K562 (cell line): ENCODE measurements around the gene C6orf47. TPM values are rescaled to one million over a fixed set of nuclear protein-coding genes. Genes with fewer than 3 reads are reported as not detected.

Experiments
- ATAC-seq: fragments of 200-7000 bp; cut with Tn5 transposase; 3 replicates; pipeline ENCODE4 v1.9.1; 2020; ENCODE audit warnings: moderate library complexity
- BruUV-seq: library from RNA; stranded (reverse); fragments of 400-500 nt; replicated peaks from 2 replicates; lab custom pipeline; 2021; lab: Mats Ljungman, UMichigan
- CTCF ChIA-PET: fragments of 300-600 bp; formaldehyde crosslinking; extraction: SDS; loops from one replicate; lab custom pipeline; 2021; ENCODE audit warnings: low intra/inter-chr PET ratio; lab: Yijun Ruan, JAX
- POLR2A ChIA-PET: fragments of 300-600, 350-650 bp; sonication (Branson Sonifier 250); formaldehyde crosslinking; extraction: SDS; loops from one replicate; lab custom pipeline; 2021; ENCODE audit warnings: antibody characterized with exemption, inconsistent platforms; lab: Yijun Ruan, JAX
- DNase-seq, 4 experiments: peaks; one replicate each; pipeline versions ENCODE4 v3.0.0 to v3.0.0-alpha.2; 2011 to 2018; ENCODE audit warnings: low spot score in 3 of 4, mixed read lengths in 3 of 4; ENCODE audit errors: extremely low read depth in 1 of 4
- FAIRE-seq: peaks from 2 replicates; lab custom pipeline; 2011; peaks lifted over from hg19 to GRCh38; lab: Jason Lieb, UNC
- H2AFZ ChIP-seq: 2 replicates; pipeline ENCODE4 v1.6.0; 2011; ENCODE audit warnings: low read depth, low read length, control low read depth, inconsistent platforms
- H3K27ac ChIP-seq: fragments of 200-600 bp; 3 replicates; pipeline ENCODE4 v1.8.0; 2011; ENCODE audit warnings: low read depth, mild to moderate bottlenecking, control low read depth, inconsistent platforms, low read length, moderate library complexity, mixed read lengths; ENCODE audit errors: extremely low read depth
- H3K27me3 ChIP-seq, 2 experiments: fragments of 300-600 bp in 1 of 2; 2 replicates in 1 of 2; 3 replicates in 1 of 2; pipeline versions ENCODE4 v1.6.0 to v1.8.0; 2011; ENCODE audit warnings: inconsistent platforms in 2 of 2, low read length in 2 of 2, mild to moderate bottlenecking in 1 of 2, mixed read lengths in 1 of 2, moderate library complexity in 1 of 2; ENCODE audit not compliant: control insufficient read depth in 2 of 2, insufficient read depth in 2 of 2
- H3K36me3 ChIP-seq: fragments of 300-600 bp; 3 replicates; pipeline ENCODE4 v1.8.0; 2011; ENCODE audit warnings: mild to moderate bottlenecking, low read length, inconsistent platforms; ENCODE audit not compliant: control insufficient read depth, insufficient read depth
- H3K4me1 ChIP-seq, 2 experiments: fragments of 200-600 bp in 1 of 2; replicated peaks in 1 of 2; 2 replicates in 1 of 2; 3 replicates in 1 of 2; pipeline versions ENCODE4 v1.5.1 to v1.8.0; 2011; ENCODE audit warnings: inconsistent platforms in 2 of 2, low read length in 2 of 2, mild to moderate bottlenecking in 1 of 2, mixed read lengths in 1 of 2, moderate library complexity in 1 of 2; ENCODE audit not compliant: control insufficient read depth in 2 of 2, insufficient read depth in 2 of 2
- H3K4me2 ChIP-seq: 2 replicates; pipeline ENCODE4 v1.6.1; 2011; ENCODE audit warnings: low read length, control low read depth, inconsistent platforms, mixed read lengths; ENCODE audit not compliant: insufficient read depth
- H3K4me3 ChIP-seq: fragments of 200-600 bp; sonication (generic), shearing (Covaris generic); 2 replicates; pipeline ENCODE4 v1.5.1; 2016; ENCODE audit warnings: control low read depth, inconsistent platforms
- H3K79me2 ChIP-seq: fragments of 200-600 bp; 3 replicates; pipeline ENCODE4 v1.8.0; 2011; ENCODE audit warnings: low read length, inconsistent platforms; ENCODE audit not compliant: control insufficient read depth, insufficient read depth
- H3K9ac ChIP-seq, 2 experiments: 2 replicates each; pipeline versions ENCODE4 v1.6.0 to v1.6.1; 2011; ENCODE audit warnings: low read depth in 2 of 2, low read length in 2 of 2, control low read depth in 1 of 2, inconsistent platforms in 1 of 2, mild to moderate bottlenecking in 1 of 2, mixed read lengths in 1 of 2; ENCODE audit not compliant: insufficient read depth in 1 of 2
- H3K9me1 ChIP-seq: one replicate; pipeline ENCODE4 v1.6.0; 2011; ENCODE audit warnings: inconsistent platforms, mild to moderate bottlenecking, low read length, moderate library complexity; ENCODE audit not compliant: control insufficient read depth, insufficient read depth
- H3K9me3 ChIP-seq: replicated peaks from 2 replicates; pipeline ENCODE4 v1.5.1; 2011; ENCODE audit warnings: low read depth, low read length, inconsistent platforms; ENCODE audit not compliant: control insufficient read depth, insufficient read depth
- H4K20me1 ChIP-seq: replicated peaks from 2 replicates; pipeline ENCODE4 v1.6.1; 2011; ENCODE audit warnings: low read length, inconsistent platforms, mixed read lengths; ENCODE audit not compliant: control insufficient read depth, insufficient read depth
- GTF2A2 ChIP-seq: IDR thresholded peaks from 2 replicates; pipeline ENCODE4 v1.6.1; 2016; ENCODE audit warnings: mild to moderate bottlenecking, missing genetic modification characterization, missing compliant biosample characterization
- NBN ChIP-seq: fragments of 450-650 bp; IDR thresholded peaks from 2 replicates; pipeline ENCODE4 v1.6.1; 2016; ENCODE audit warnings: low read depth, mild to moderate bottlenecking
- POLR2G ChIP-seq: fragments of 200-400 bp; formaldehyde crosslinking; IDR thresholded peaks from 2 replicates; pipeline ENCODE4 v1.6.1; 2017; ENCODE audit warnings: low read depth, mild to moderate bottlenecking, antibody characterized with exemption, low read length, moderate library complexity
- RB1 ChIP-seq: fragments of 450-650 bp; IDR thresholded peaks from 2 replicates; pipeline ENCODE4 v1.6.1; 2017; ENCODE audit warnings: low read depth, mild to moderate bottlenecking
- RBM14 ChIP-seq: fragments of 200-400 bp; formaldehyde crosslinking; IDR thresholded peaks from 2 replicates; pipeline ENCODE4 v1.6.1; 2018; ENCODE audit warnings: low read depth, mild to moderate bottlenecking, low read length, moderate library complexity, borderline replicate concordance; ENCODE audit not compliant: insufficient read depth
- SMARCA5 ChIP-seq: fragments of 450-650 bp; IDR thresholded peaks from 2 replicates; pipeline ENCODE4 v1.6.1; 2016
- SNAPC5 ChIP-seq: fragments of 250-450 bp; sonication (Bioruptor Pico); IDR thresholded peaks from 2 replicates; pipeline ENCODE4 v1.8.0; 2021; ENCODE audit warnings: moderate library complexity, mild to moderate bottlenecking, inconsistent platforms
- SRSF7 ChIP-seq: fragments of 200-400 bp; formaldehyde crosslinking; optimal IDR thresholded peaks from 2 replicates; pipeline ENCODE3; 2017; ENCODE audit warnings: mild to moderate bottlenecking, low read depth, low read length
- STAT6 ChIP-seq: sonication (generic); formaldehyde crosslinking; IDR thresholded peaks from 2 replicates; pipeline ENCODE4 v1.8.1; 2023; ENCODE audit warnings: mild to moderate bottlenecking, missing genetic modification reagents
- TAF15 ChIP-seq: fragments of 200-400 bp; formaldehyde crosslinking; IDR thresholded peaks from 2 replicates; pipeline ENCODE4 v1.6.1; 2017; ENCODE audit warnings: mild to moderate bottlenecking, low read depth, low read length, moderate library complexity
- TGIF2 ChIP-seq: sonication (generic); formaldehyde crosslinking; IDR thresholded peaks from 2 replicates; pipeline ENCODE4 v1.8.1; 2022; ENCODE audit warnings: mild to moderate bottlenecking, missing genetic modification reagents, moderate library complexity
- THAP12 ChIP-seq: fragments of 250-450 bp; sonication (Bioruptor Pico); IDR thresholded peaks from 2 replicates; pipeline ENCODE4 v1.9.0; 2021; ENCODE audit warnings: mild to moderate bottlenecking, inconsistent platforms
- ZBTB5 ChIP-seq: fragments of 450-650 bp; IDR thresholded peaks from 2 replicates; pipeline ENCODE4 v1.6.1; 2017; ENCODE audit warnings: antibody characterized with exemption
- ZC3H4 ChIP-seq: sonication (generic); formaldehyde crosslinking; IDR thresholded peaks from 2 replicates; pipeline ENCODE4 v1.9.0; 2021; ENCODE audit warnings: missing genetic modification reagents, borderline replicate concordance
- ZNF165 ChIP-seq: fragments of 250-450 bp; sonication (Bioruptor Pico); IDR thresholded peaks from 2 replicates; pipeline ENCODE4 v1.4.0; 2020; ENCODE audit warnings: borderline replicate concordance
- WGBS: fragments of 100-300 bp; shearing (Covaris generic); methylation state at CpG from one replicate; pipeline ENCODE4 v1.1.6; 2016; ENCODE audit warnings: low coverage, mixed read lengths; ENCODE audit not compliant: insufficient coverage; ENCODE audit errors: missing lambda C conversion rate; 5-methylcytosine and 5-hydroxymethylcytosine counted together
- in situ Hi-C: fragments of 300-500 bp; cut with MboI; formaldehyde crosslinking; loops from 4 replicates; pipeline ENCODE4 v1.15.0; 2018; ENCODE audit warnings: inconsistent platforms, mixed read lengths
- intact Hi-C: fragments of 100-400 bp; cut with micrococcal nuclease; formaldehyde crosslinking; loops from 2 replicates; pipeline ENCODE4 v1.14.2; 2022
- polyA plus RNA-seq, 8 experiments: library from polyadenylated mRNA; depleted of rRNA in 4 of 8; stranded (reverse) in 5 of 8; unstranded in 3 of 8; fragments of >200 nt; fragmentation: Nextera tagmentation in 2 of 8; fragmentation: Illumina TruSeq in 1 of 8; extraction: Ambion mirVana in 2 of 8; extraction: Trizol in 1 of 8; gene quantifications; 2 replicates each; pipeline versions ENCODE4 v1.2.1 to v1.2.3, GENCODE V29; 2011 to 2014; ENCODE audit warnings: inconsistent platforms in 1 of 8, missing spikeins in 1 of 8
- total RNA-seq, 7 experiments: library from RNA; depleted of rRNA in 6 of 7; stranded (reverse); fragments of >200 nt in 6 of 7; fragmentation: Illumina TruSeq in 2 of 7; extraction: Trizol in 2 of 7; gene quantifications; 2 replicates each; pipeline versions ENCODE4 v1.2.1 to v1.2.3, GENCODE V29; 2011 to 2021; ENCODE audit warnings: low replicate concordance in 1 of 7

C6orf47 gene
- total and polyA plus RNA-seq, 9 of the 15 experiments (the other 6 are each of a cell fraction or from before 2014, with no cell fraction given) = 0.14 to 43.8 (median 27.0) TPM

GRCh38 chr6:31691564-31692108, 31.1 kb upstream of the C6orf47 start:
- Histone ChIP-seq H3K9ac (peak overlapping the region; percentile 68 to 75; a peak in 3 of 4 replicates), H3K79me2 (no peaks in the 10 kb centered on the region), H3K4me2 (peak overlapping the region; percentile 82), H2AFZ (no peak overlapping the region), H4K20me1 (no peaks in the 10 kb centered on the region), H3K4me3 (no peak overlapping the region), H3K4me1 (peaks cover 57 to 59% of the 10 kb centered on the region in 2 experiments), H3K36me3 (peaks cover 90% of the 10 kb centered on the region), H3K27me3 (no peaks in the 10 kb centered on the region), H3K9me1 (no peaks in the 10 kb centered on the region), H3K9me3 (no peaks in the 10 kb centered on the region), H3K27ac (peak overlapping the region; percentile 88; the same call in 2 of the 3 replicates)
- peak in 3 of 4 experiments; percentile 56 to 83 (median 76) for DNase-seq
- FAIRE-seq = no peak
- WGBS = 74% methylated on average over 11 of the region's 12 CpGs
- CTCF ChIA-PET = no interaction called here
- ATAC-seq = peak; percentile 13
- BruUV-seq = no TSS peak
- intact Hi-C loops = loop anchor here (2.0 kb wide), 2 partner anchors 43 to 139 kb away; no protein-coding TSS in a partner anchor
- POLR2A ChIA-PET = interaction anchor here (0.8 to 7.1 kb wide), 26 partner anchors 7 to 144 kb away, joined by 3 to 158 read pairs (median 9); partner anchors contain the start of genes ABHD16A, APOM, CLIC1 and GPANK1
- in situ Hi-C loops = no loop called here
- no peak for TF ChIP-seq TGIF2 (CRISPR knock-in tag)
- 0 out of 2 replicates have a peak, but pooled peaks have one; percentile 27 for TF ChIP-seq GTF2A2
- peak; percentile 69; the same call in 1 of the 2 replicates for TF ChIP-seq THAP12
- TF ChIP-seq STAT6 (CRISPR knock-in tag) = peak; percentile 53; the same call in 1 of the 2 replicates
- no peak for TF ChIP-seq TAF15
- TF ChIP-seq POLR2G = peak; percentile 42; the same call in 1 of the 2 replicates
- TF ChIP-seq ZNF165 (CRISPR knock-in tag) = no peak
- no peak for TF ChIP-seq RBM14
- TF ChIP-seq SMARCA5 = no peak
- no peak for TF ChIP-seq ZC3H4 (CRISPR knock-in tag)
- no peak for TF ChIP-seq SRSF7
- TF ChIP-seq SNAPC5 (CRISPR knock-in tag) = no peak
- TF ChIP-seq ZBTB5 = no peak
- TF ChIP-seq RB1 = 0 out of 2 replicates have a peak, but pooled peaks have one; percentile 30
- no peak for TF ChIP-seq NBN
